Cardiac muscle cell (in vitro differentiated cells and primary cell): ENCODE data around the gene UPF2. TPM values are rescaled to one million over a fixed set of nuclear protein-coding genes. Genes with fewer than 3 reads are reported as not detected.
A peak's percentile ranks its signal among the peaks of the same experiment; 100 is the strongest.

Experiments used
- DNase-seq, 2 donors: peaks; one replicate each; pipeline versions ENCODE4 v3.0.0 to v3.0.0-alpha.2; 2010 to 2017; ENCODE audit warnings: low read depth in 1 of 2, low spot score in 1 of 2
- H3K27ac ChIP-seq: fragments of 200-600 bp; sonication (generic); 2 replicates; pipeline ENCODE4 v1.5.1; 2016
- H3K27me3 ChIP-seq: fragments of 200-600 bp; sonication (generic); 2 replicates; pipeline ENCODE4 v1.6.0; 2016; ENCODE audit warnings: control low read depth
- H3K36me3 ChIP-seq: fragments of 200-600 bp; sonication (generic); 2 replicates; pipeline ENCODE4 v1.5.1; 2016; ENCODE audit warnings: control low read depth
- H3K4me1 ChIP-seq: fragments of 200-600 bp; sonication (generic); 2 replicates; pipeline ENCODE4 v1.8.1; 2017; ENCODE audit warnings: low read depth, mild to moderate bottlenecking, mixed run types
- H3K4me3 ChIP-seq: fragments of 200-600 bp; sonication (generic); 2 replicates; pipeline ENCODE4 v1.5.1; 2016; ENCODE audit warnings: mild to moderate bottlenecking
- H3K9me3 ChIP-seq: fragments of 200-600 bp; sonication (generic); 2 replicates; pipeline ENCODE4 v1.5.1; 2017; ENCODE audit warnings: low read depth, mild to moderate bottlenecking, control low read depth
- CTCF ChIP-seq: IDR thresholded peaks from 2 replicates; pipeline ENCODE4 v1.5.1; 2012; ENCODE audit warnings: low read depth, mild to moderate bottlenecking, low read length
- polyA plus RNA-seq: library from polyadenylated mRNA; unstranded; fragments of >200 nt; fragmentation: Nextera tagmentation; extraction: Ambion mirVana; gene quantifications from 2 replicates; pipeline ENCODE4 v1.2.1, GENCODE V29; 2016
- total RNA-seq: library from RNA; depleted of rRNA; stranded (reverse); fragments of >200 nt; gene quantifications from 2 replicates; pipeline ENCODE4 v1.2.3, GENCODE V29; 2016

Gene UPF2
- total and polyA plus RNA-seq, 2 experiments from 2014 or later: 12.8 to 13.2 TPM

GRCh38 chr10:11951695-11952094, 90.9 kb downstream of the UPF2 start:
- peak overlapping the region; percentile 87 for H3K27ac ChIP-seq
- H3K27me3 ChIP-seq: no peaks in the 10 kb centered on the region
- no peak overlapping the region for H3K4me3 ChIP-seq
- peaks cover 18% of the 10 kb centered on the region for H3K36me3 ChIP-seq
- TF ChIP-seq CTCF: no peak
- no peaks in the 10 kb centered on the region for H3K9me3 ChIP-seq
- peaks cover 15% of the 10 kb centered on the region for H3K4me1 ChIP-seq
- no peak for DNase-seq

GRCh38 chr10:11950325-11951018, 92.1 kb downstream of the UPF2 start:
- Histone ChIP-seq H3K4me3 (no peak overlapping the region), H3K4me1 (peaks cover 20% of the 10 kb centered on the region), H3K36me3 (peaks cover 7% of the 10 kb centered on the region), H3K27me3 (no peaks in the 10 kb centered on the region), H3K9me3 (no peaks in the 10 kb centered on the region), H3K27ac (peak overlapping the region; percentile 49)
- TF ChIP-seq CTCF: no peak
- DNase-seq: no peak

GRCh38 chr10:11949152-11949551, 93.5 kb downstream of the UPF2 start:
- no peak overlapping the region for H3K4me3 ChIP-seq
- H3K4me1 ChIP-seq: peaks cover 29% of the 10 kb centered on the region
- H3K27me3 ChIP-seq: no peaks in the 10 kb centered on the region
- TF ChIP-seq CTCF: no peak
- H3K9me3 ChIP-seq: no peaks in the 10 kb centered on the region
- no peaks in the 10 kb centered on the region for H3K36me3 ChIP-seq
- no peak for DNase-seq
- H3K27ac ChIP-seq: peak overlapping the region; percentile 18

- Histone ChIP-seq H3K4me3 (no peak overlapping the region), H3K4me1 (peaks cover 23% of the 10 kb centered on the region), H3K36me3 (peaks cover 6% of the 10 kb centered on the region), H3K27me3 (no peaks in the 10 kb centered on the region), H3K27ac (no peak overlapping the region), H3K9me3 (no peaks in the 10 kb centered on the region)
- TF ChIP-seq CTCF: no peak
- no peak for DNase-seq
Observed at GRCh38 chr10:11946652-11947051, 96.0 kb downstream of the UPF2 start.

- no peaks in the 10 kb centered on the region for H3K27me3 ChIP-seq
- no peak overlapping the region for H3K27ac ChIP-seq
- DNase-seq: no peak
- H3K4me1 ChIP-seq: no peaks in the 10 kb centered on the region
- peaks cover 23% of the 10 kb centered on the region for H3K36me3 ChIP-seq
- H3K9me3 ChIP-seq: no peaks in the 10 kb centered on the region
- no peak overlapping the region for H3K4me3 ChIP-seq
- no peak for TF ChIP-seq CTCF
Observed at GRCh38 chr10:11936389-11937152, 106.0 kb downstream of the UPF2 start.
